Retina (tissue), 1 donor: Measurements from ENCODE around the gene INPPL1.
"Not testable (repeated sequence)": the region's sequence is repeated elsewhere in the genome, so short reads cannot be mapped to it uniquely, and the experiment has no call there.

Source experiments
- DNase-seq: peaks from one replicate; pipeline ENCODE4 v3.0.0-alpha.2; 2016

Gene INPPL1

GRCh38 chr11:72224564-72225410, at the start of gene INPPL1:
TSS of gene INPPL1 (plus strand) at chr11:72224767. CDS start at chr11:72224985, 218 bp downstream.
- DNase-seq = peak; percentile 51

GRCh38 chr11:72177656-72178055, 46.9 kb upstream of the INPPL1 start:
- DNase-seq = no peak

- no peak for DNase-seq
Measured at GRCh38 chr11:72179049-72179803, 45.3 kb upstream of the INPPL1 start.

- DNase-seq = no peak
Measured at GRCh38 chr11:72179804-72180396, 44.7 kb upstream of the INPPL1 start.

- not testable (repeated sequence) for DNase-seq
Measured at GRCh38 chr11:72180892-72181552, 43.5 kb upstream of the INPPL1 start.

GRCh38 chr11:72181553-72181958, 43.0 kb upstream of the INPPL1 start:
- DNase-seq = not testable (repeated sequence)

GRCh38 chr11:72188267-72188666, 36.3 kb upstream of the INPPL1 start:
- DNase-seq = no peak

- no peak for DNase-seq
Measured at GRCh38 chr11:72189455-72190250, 34.9 kb upstream of the INPPL1 start.

GRCh38 chr11:72190631-72191071, 33.9 kb upstream of the INPPL1 start:
- no peak for DNase-seq

- no peak for DNase-seq
Measured at GRCh38 chr11:72191961-72192381, 32.6 kb upstream of the INPPL1 start, which contains the start of gene FOLR1. TSS of gene FOLR1 (plus strand) at chr11:72192140. CDS start at chr11:72192174, 34 bp downstream.

- DNase-seq = no peak
Measured at GRCh38 chr11:72195518-72196270, 28.9 kb upstream of the INPPL1 start.

- not testable (repeated sequence) for DNase-seq
Measured at GRCh38 chr11:72201445-72201844, 23.1 kb upstream of the INPPL1 start.

- no peak for DNase-seq
Measured at GRCh38 chr11:72202571-72202970, 22.0 kb upstream of the INPPL1 start.

GRCh38 chr11:72203163-72203562, 21.4 kb upstream of the INPPL1 start:
- DNase-seq = no peak

GRCh38 chr11:72204886-72205285, 19.7 kb upstream of the INPPL1 start:
- no peak for DNase-seq

GRCh38 chr11:72206794-72207193, 17.8 kb upstream of the INPPL1 start:
- not testable (repeated sequence) for DNase-seq

GRCh38 chr11:72208281-72208680, 16.3 kb upstream of the INPPL1 start:
- DNase-seq = no peak

GRCh38 chr11:72209101-72209500, 15.5 kb upstream of the INPPL1 start:
- no peak for DNase-seq

GRCh38 chr11:72216638-72217037, 7.9 kb upstream of the INPPL1 start, which contains the start of gene FOLR2:
TSS of gene FOLR2 (plus strand) at chr11:72216794. CDS start at chr11:72218585, 1,791 bp downstream.
- no peak for DNase-seq

GRCh38 chr11:72217841-72218240, 6.7 kb upstream of the INPPL1 start:
- DNase-seq = no peak

- DNase-seq = no peak
Measured at GRCh38 chr11:72218251-72218745, 6.3 kb upstream of the INPPL1 start.
